Raji (cell line): Measurements from ENCODE around the gene HNF1B.

Experiments used
- POLR2A ChIP-seq: IDR thresholded peaks from 2 replicates; pipeline ENCODE4 v1.6.1; 2011; ENCODE audit warnings: low read depth, low read length, control low read depth; ENCODE audit not compliant: insufficient read depth

Gene HNF1B

GRCh38 chr17:37650419-37651003 is 94.3 kb downstream of the HNF1B start:
- no peak for TF ChIP-seq POLR2A

- TF ChIP-seq POLR2A, result no peak
These were observed 96.3 kb downstream of the HNF1B start for GRCh38 chr17:37648555-37648954.

GRCh38 chr17:37647856-37648255 is 97.0 kb downstream of the HNF1B start:
- no peak for TF ChIP-seq POLR2A

- TF ChIP-seq POLR2A, result no peak
These were observed 101.0 kb downstream of the HNF1B start for GRCh38 chr17:37643869-37644268.

GRCh38 chr17:37643118-37643766 is 101.6 kb downstream of the HNF1B start, which contains the start of gene DDX52:
DDX52 (minus strand) TSS chr17:37643446; CDS start chr17:37643420, 26 bp downstream.
- peak; percentile 83 for TF ChIP-seq POLR2A

- no peak for TF ChIP-seq POLR2A
These were observed 102.2 kb downstream of the HNF1B start for GRCh38 chr17:37642681-37643080.

- TF ChIP-seq POLR2A, result no peak
These were observed 104.8 kb downstream of the HNF1B start for GRCh38 chr17:37640015-37640414.

GRCh38 chr17:37637956-37638355 is 106.9 kb downstream of the HNF1B start:
- TF ChIP-seq POLR2A, result no peak
